Fibroblast of mammary gland (primary cell): ENCODE measurements around the gene HEYL.

Experiments used
- DNase-seq: peaks from one replicate; pipeline ENCODE4 v3.0.0-alpha.2; 2010; ENCODE audit warnings: low read depth
- H3K4me3 ChIP-seq: 2 replicates; pipeline ENCODE4 v1.5.1; 2011; ENCODE audit warnings: low read depth, mild to moderate bottlenecking, low read length, moderate library complexity; ENCODE audit not compliant: control insufficient read depth
- TF ChIP-seq, protein P1 (sequence below): conservative IDR thresholded peaks from 2 replicates; pipeline ENCODE4 v1.5.1; 2011; ENCODE audit warnings: low read depth, low read length, inconsistent platforms; ENCODE audit not compliant: control insufficient read depth, insufficient read depth

Gene HEYL

DNA sequence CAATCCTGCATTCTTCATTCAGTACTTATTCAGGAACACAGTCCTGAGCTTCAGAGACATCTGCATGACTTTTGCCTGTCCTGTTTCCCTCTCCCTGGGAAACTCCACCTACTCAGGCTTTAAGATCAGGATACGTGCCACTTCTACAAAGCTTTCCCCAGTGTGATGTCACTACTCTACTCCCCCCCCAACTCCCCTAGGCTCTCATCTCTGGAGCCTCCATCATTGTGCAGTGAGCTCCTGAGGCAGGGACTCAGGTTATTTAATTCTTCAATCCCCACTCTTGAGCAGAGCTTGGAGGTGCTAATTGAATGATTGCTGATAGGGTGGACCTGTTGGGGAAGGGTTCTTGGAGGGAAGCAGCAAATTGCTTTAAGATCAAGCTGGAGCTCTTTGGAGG is 31.2 kb upstream of the HEYL start:
- no peak for DNase-seq
- H3K4me3 ChIP-seq: no peak overlapping the region
- TF ChIP-seq, protein P1, sequence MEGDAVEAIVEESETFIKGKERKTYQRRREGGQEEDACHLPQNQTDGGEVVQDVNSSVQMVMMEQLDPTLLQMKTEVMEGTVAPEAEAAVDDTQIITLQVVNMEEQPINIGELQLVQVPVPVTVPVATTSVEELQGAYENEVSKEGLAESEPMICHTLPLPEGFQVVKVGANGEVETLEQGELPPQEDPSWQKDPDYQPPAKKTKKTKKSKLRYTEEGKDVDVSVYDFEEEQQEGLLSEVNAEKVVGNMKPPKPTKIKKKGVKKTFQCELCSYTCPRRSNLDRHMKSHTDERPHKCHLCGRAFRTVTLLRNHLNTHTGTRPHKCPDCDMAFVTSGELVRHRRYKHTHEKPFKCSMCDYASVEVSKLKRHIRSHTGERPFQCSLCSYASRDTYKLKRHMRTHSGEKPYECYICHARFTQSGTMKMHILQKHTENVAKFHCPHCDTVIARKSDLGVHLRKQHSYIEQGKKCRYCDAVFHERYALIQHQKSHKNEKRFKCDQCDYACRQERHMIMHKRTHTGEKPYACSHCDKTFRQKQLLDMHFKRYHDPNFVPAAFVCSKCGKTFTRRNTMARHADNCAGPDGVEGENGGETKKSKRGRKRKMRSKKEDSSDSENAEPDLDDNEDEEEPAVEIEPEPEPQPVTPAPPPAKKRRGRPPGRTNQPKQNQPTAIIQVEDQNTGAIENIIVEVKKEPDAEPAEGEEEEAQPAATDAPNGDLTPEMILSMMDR: no peak

DNA sequence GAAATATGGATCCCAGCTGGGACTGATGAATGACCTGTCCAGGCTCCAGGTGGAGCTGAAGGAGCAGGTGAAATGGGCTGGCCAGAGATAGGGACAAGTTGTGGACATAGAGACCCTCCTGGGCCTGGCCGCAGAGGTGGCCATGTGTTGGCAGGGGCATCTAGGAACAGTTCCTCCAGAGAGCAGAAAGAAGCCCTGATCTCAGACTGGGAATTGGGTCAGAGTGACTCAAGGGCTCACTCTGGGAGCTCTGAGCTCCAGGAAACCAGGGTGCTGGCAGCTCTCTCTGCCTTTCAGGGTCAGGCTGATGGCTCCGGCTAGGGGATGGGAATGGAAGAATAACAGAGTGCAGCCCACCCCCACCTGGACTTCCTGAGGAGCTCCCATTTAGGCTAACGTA is 29.5 kb upstream of the HEYL start:
- DNase-seq: no peak
- TF ChIP-seq, protein P1: no peak
- H3K4me3 ChIP-seq: no peak overlapping the region

DNA sequence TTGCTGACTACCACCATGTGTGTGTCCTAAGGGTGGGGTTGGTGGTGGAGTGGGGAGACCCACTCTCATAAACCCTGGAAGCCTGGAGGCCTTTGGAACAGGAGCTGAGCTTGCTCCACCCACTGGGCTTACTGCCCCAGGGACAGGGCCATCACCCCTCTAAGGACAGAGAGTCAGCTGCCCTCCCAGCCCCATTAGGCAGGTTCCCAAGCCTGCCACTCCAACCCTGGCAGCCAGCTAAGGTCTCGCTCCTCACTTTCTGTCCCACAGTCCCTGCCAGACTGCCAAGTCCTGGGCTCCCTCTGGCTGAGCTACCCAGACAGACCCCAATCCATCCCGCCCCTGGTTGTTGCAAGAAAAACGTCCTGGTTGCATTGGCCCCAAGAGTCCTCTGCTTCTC is 28.7 kb upstream of the HEYL start:
- no peak for DNase-seq
- TF ChIP-seq, protein P1: no peak
- no peak overlapping the region for H3K4me3 ChIP-seq

DNA sequence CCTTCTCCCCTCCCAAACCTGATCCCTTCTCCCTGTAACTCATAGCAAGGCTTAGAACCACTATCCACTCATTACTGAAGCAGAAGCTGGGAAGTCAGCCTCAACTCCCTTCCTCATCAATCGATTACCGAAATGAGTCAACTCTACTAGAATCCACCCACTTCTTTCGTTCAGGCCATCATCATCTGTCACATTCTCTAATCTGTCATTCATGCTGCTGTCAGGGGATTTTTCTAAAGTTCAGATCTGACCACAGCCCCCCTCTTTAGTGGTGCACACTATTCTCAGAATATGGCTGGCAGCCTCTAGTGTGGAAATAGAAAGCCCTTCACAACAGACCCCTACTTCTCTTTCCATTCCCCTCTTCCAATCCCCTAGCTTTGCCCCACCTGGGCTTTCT is 27.3 kb upstream of the HEYL start:
- no peak for DNase-seq
- TF ChIP-seq, protein P1: no peak

DNA sequence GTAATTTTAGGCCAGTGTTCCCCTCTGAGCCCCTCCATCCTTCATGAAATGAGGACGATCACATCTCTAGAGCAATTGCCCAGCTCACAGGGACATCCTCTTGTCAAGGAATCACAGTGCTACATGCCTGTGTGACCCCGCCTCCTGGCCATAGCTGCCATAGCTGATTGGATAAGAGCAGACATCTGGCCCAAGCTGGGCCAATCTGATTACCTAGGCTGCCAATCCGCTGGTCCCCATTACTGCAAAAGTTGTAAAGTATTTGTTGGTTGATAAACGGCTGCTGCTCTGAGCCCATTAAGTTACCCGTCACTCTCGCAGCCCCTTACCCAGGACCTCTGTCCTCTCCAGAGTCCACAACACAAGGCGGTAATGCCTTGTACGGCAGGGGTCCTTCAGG is 24.1 kb upstream of the HEYL start:
- H3K4me3 ChIP-seq: no peak overlapping the region
- TF ChIP-seq, protein P1: no peak
- no peak for DNase-seq

More for the DNA sequence above, 27.3 kb upstream of the HEYL start:
- no peak overlapping the region for H3K4me3 ChIP-seq

DNA sequence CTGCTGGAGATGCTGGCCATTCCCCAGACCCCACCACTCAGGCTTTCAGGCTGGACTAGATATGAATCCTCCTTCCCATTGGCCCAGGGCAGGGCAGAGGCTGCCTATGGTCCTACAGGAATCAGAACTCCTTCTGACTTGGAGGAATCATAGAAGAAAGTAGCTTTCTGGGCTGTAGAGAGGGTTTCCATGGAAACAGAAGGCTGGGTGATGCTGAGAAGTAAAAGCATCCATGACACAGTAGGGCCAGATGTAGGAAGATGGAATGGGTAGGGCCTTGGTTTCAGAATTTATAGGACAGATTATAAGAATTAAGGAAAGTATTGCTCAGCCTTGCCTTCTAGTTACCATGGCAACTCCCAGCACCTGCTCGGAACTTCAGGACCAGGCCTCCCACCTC is 23.4 kb upstream of the HEYL start:
- no peak for DNase-seq
- H3K4me3 ChIP-seq: no peak overlapping the region
- TF ChIP-seq, protein P1: no peak

DNA sequence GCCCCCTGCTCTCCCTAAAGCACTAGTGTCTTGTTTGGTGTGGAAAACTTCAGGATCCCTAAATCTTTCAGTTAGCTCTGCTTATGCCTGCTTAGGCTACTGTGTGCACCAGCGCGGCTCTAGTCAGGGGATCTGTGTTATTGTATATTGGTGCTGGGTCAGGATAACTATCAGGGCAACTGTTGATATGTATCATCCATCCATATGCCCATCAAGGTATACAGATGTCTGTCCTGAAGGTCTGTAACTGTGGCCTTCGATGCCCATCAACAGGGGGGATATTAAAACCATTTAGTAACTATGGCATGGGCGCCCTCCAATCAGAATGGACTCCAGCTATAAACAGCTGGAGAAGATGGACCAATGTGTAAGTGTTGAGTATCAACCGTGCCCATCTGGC is 20.1 kb upstream of the HEYL start:
- DNase-seq: no peak
- TF ChIP-seq, protein P1: no peak
- H3K4me3 ChIP-seq: no peak overlapping the region
